ENCODE data around the gene NKAIN2.

- TF ChIP-seq ZFX (IDR thresholded peaks at IDR 0.05) (no peak), CTCF (conservative IDR thresholded peaks at IDR 0.05) (no peak)
Observed at GRCh38 chr6:124310139-124310538, 506.5 kb downstream of the NKAIN2 start.

Data from C4-2B (cell line).